Loucy (cell line): ENCODE measurements around the gene CDH4.

Source experiments
- CTCF ChIP-seq: fragments of 200-600 bp; sonication (generic); conservative IDR thresholded peaks from 2 replicates; pipeline ENCODE4 v1.5.1; 2014; ENCODE audit warnings: mild to moderate bottlenecking, antibody characterized with exemption, low read length
- EZH2phosphoT487 ChIP-seq: fragments of 200-600 bp; IDR thresholded peaks from 2 replicates; pipeline ENCODE4 v1.6.1; 2018; ENCODE audit warnings: antibody characterized with exemption, mild to moderate bottlenecking, moderate library complexity, borderline replicate concordance

GRCh38 chr20:61752576-61752975, 500.5 kb downstream of the CDH4 start:
- no peak for TF ChIP-seq EZH2phosphoT487
- TF ChIP-seq CTCF = no peak
